HG02870 (cell line): ENCODE results near the gene TTN.
"Not testable (repeated sequence)": the region's sequence is repeated elsewhere in the genome, so short reads cannot be mapped to it uniquely, and the experiment has no call there.

Experiments
- ATAC-seq: cut with Tn5 transposase; IDR thresholded peaks from one replicate; pipeline ENCODE4 v1.9.1; 2021; ENCODE audit warnings: mild to moderate bottlenecking, moderate library complexity; ENCODE audit not compliant: unreplicated experiment

Gene TTN

GRCh38 chr2:178677599-178677998 lies 129.6 kb downstream of the TTN start:
- ATAC-seq = no peak

- no peak for ATAC-seq
These were observed 131.2 kb downstream of the TTN start for GRCh38 chr2:178676046-178676445.

DNA sequence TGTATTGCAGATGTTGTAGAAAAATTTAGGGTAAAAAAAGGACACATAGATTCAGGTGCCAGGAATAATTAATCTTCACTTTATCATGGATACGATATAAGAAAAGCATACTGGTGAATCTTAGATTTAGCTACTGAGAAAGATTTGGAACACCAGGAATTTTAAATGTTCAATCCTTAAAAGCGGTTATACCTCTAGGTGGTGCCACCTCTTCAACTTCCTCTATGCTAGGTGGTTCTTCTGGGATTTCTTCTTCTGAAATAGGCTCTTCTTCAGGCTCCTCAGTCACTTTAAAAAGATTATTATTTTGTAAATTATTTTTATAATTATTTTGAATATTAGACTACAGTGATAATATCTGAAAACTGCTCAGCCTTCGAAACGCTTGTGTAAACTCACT lies 133.1 kb downstream of the TTN start:
- ATAC-seq = no peak

- ATAC-seq = no peak
These were observed 140.8 kb downstream of the TTN start for GRCh38 chr2:178666458-178666857.

- ATAC-seq = not testable (repeated sequence)
These were observed 148.7 kb downstream of the TTN start for GRCh38 chr2:178658480-178658879.

- ATAC-seq = no peak
These were observed 156.7 kb downstream of the TTN start for GRCh38 chr2:178650554-178650953.

- no peak for ATAC-seq
These were observed 162.3 kb downstream of the TTN start for GRCh38 chr2:178644919-178645318.

DNA sequence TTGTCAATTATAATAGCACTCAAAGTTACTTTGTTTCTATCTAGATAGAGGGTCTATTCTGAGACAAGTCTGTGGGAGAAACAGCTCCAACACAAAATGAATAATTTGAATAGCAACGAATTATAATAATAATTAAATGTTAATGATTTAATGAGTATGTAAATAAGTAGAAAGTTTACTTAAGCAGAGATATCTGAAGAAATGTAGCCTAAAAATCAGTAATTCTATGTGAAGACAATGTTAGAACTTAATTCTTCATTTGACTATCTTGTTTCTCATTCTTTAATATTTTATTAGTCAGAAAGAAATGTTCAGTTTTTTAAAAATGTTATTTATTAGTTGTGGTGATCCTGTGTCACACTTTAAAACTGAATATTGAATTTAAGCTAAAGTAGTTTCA lies 165.7 kb downstream of the TTN start:
- ATAC-seq = no peak

GRCh38 chr2:178635897-178636296 lies 171.3 kb downstream of the TTN start:
- ATAC-seq = no peak

DNA sequence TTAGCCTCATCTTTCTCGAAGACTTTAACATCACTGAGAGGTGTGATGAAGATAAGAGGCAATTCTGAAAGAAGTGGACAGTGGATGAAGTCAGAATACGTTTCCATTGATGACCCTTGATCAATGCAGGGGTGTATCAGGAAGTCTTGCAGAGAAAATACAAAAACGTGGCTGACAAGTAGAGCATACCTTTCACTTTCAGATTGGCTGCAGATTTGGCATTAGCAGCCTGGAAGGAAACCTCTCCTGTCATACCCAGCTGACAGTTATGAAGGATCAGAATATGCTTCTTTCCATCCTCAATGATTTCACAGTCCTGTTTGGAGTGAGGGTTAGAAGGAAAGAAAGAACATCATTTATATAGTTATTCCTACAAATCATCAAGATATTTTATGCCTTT lies 174.5 kb downstream of the TTN start:
- no peak for ATAC-seq

DNA sequence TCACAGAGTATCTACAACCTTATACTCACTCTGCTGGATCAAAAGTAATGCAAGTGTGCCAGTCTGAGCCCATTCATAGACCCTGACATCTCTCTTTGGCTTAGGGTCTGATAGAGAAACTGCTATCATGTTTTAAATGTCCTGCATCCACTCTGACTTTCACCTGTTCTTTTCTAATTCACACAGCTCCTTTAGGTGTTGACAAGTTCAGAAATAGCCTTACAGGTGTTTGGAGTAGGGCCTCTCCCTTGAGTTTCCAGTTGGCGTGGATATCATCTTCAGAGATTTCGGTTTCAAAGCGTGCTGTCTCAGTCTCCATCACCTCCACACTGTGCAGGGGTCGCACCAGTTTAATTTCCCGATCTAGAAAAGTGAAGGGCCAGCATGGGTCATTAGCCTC lies 176.6 kb downstream of the TTN start:
- no peak for ATAC-seq

DNA sequence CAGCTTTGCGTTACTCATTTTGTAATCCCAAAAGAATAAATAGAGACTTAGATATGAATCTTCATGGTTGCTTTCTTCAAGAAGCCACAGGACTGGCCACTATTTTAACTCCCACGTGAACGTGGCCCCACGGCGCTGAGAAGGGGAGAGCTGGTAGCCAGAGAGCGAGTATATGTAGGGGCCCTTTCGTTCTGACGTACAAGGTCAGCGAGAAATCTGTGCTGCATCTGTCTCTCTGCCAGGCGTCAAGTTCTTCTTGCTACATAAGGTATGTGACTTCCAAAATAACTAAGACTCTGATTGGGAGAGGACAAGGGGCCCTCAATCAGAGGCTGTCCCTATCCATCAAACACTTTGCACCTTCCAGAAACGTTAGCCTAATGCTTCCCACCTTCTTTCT lies 177.8 kb downstream of the TTN start:
- no peak for ATAC-seq

- ATAC-seq = no peak
These were observed 178.6 kb downstream of the TTN start for GRCh38 chr2:178628605-178629004.

GRCh38 chr2:178627401-178627800 lies 179.8 kb downstream of the TTN start:
- ATAC-seq = no peak

DNA sequence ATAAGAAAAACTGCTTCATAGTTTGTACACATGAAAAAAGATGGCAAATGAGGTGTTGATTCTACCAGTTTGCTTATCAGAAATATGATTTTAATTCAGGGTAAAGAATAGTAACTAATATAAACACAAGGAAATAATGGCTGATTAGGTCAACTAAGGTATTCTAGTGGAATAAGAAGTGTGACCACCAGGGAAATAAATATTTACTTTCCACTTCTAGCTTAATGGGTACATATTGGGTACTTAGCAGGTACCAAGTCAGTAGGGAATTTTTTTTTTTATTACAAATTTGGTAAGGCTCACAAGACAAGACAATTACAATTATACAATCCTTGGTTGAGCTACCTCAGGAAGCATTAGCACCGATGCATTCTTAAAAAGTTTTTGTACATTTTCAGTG lies 191.3 kb downstream of the TTN start:
- ATAC-seq = no peak

GRCh38 chr2:178602901-178603300 lies 204.3 kb downstream of the TTN start:
- no peak for ATAC-seq

GRCh38 chr2:178592655-178593054 lies 214.6 kb downstream of the TTN start:
- ATAC-seq = no peak

GRCh38 chr2:178589335-178589734 lies 217.9 kb downstream of the TTN start:
- no peak for ATAC-seq

GRCh38 chr2:178584666-178585065 lies 222.6 kb downstream of the TTN start:
- ATAC-seq = no peak

- ATAC-seq = no peak
These were observed 228.2 kb downstream of the TTN start for GRCh38 chr2:178579006-178579405.

GRCh38 chr2:178574789-178575188 lies 232.4 kb downstream of the TTN start:
- ATAC-seq = no peak

GRCh38 chr2:178568227-178568626 lies 239.0 kb downstream of the TTN start:
- no peak for ATAC-seq

DNA sequence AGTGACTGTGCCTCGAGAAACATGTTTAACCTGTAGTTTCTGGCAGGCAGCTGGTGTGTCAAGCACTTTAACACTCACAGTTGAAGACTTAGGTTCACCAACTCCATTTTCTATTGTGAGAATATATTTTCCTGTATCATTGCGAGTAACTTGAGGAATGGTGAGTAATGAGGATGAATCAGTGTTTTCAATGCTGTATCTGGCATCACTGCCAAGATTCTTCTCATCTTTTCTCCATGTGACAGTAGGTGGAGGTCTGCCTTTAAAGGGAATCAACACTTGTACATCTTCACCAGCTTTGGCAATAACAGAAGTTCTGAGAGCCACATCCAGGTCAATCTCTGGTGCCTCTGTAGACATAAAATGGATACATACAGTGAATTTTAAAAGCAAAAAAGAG lies 254.2 kb downstream of the TTN start:
- ATAC-seq = no peak

GRCh38 chr2:178550352-178550751 lies 256.9 kb downstream of the TTN start:
- ATAC-seq = peak; percentile 62
